Lower leg skin (tissue), 4 donors: ENCODE data around the gene JAKMIP2. TPM values are rescaled to one million over a fixed set of nuclear protein-coding genes. Genes with fewer than 3 reads are reported as not detected.

ENCODE experiments used
- DNase-seq, 2 donors: peaks; one replicate each; pipeline ENCODE4 v3.0.0-alpha.2; 2019; ENCODE audit warnings: low spot score in 2 of 2
- H3K4me3 ChIP-seq: fragments of 200-600 bp; sonication (generic); 2 replicates; pipeline ENCODE4 v1.5.1; 2017; ENCODE audit warnings: mild to moderate bottlenecking, low read depth; ENCODE audit not compliant: poor library complexity, severe bottlenecking
- CTCF ChIP-seq, 3 donors: fragments of 450-650 bp; IDR thresholded peaks; one replicate each; pipeline ENCODE4 v1.5.1; 2016; ENCODE audit warnings: antibody characterized with exemption in 3 of 3, mild to moderate bottlenecking in 3 of 3, moderate library complexity in 2 of 3
- POLR2A ChIP-seq, 2 donors: fragments of 450-650 bp; IDR thresholded peaks; one replicate each; pipeline ENCODE4 v1.6.1; 2016 to 2017; ENCODE audit warnings: antibody characterized with exemption in 2 of 2, mild to moderate bottlenecking in 1 of 2, moderate library complexity in 1 of 2
- WGBS, 2 donors: methylation state at CpG; one replicate each; pipeline ENCODE4 v1.1.5; 2018; 5-methylcytosine and 5-hydroxymethylcytosine counted together
- intact Hi-C: fragments of 100-400 bp; cut with DNase I; formaldehyde crosslinking; loops from one replicate; pipeline ENCODE4 v1.15.0; 2023; ENCODE audit warnings: low total_unique reads
- total RNA-seq, 4 donors: library from RNA; depleted of rRNA; stranded (reverse); fragments of >200 nt; gene quantifications; one replicate each; pipeline ENCODE4 v1.1.0, GENCODE V29; 2016

Gene JAKMIP2
- total RNA-seq, 4 donors from 2014 or later, result 0.23 to 0.34 (median 0.23) TPM; not detected in 1

- WGBS, 2 donors, result 86 to 91% methylated on average over 5 of the region's 5 CpGs
- H3K4me3 ChIP-seq, result no peak overlapping the region
- TF ChIP-seq POLR2A (IDR thresholded peaks at IDR 0.05) (no peak), CTCF (IDR thresholded peaks at IDR 0.05) (no peak)
- DNase-seq, result no peak
- intact Hi-C loops, result no loop called here
Measured at GRCh38 chr5:147821766-147822165, 39.2 kb upstream of the JAKMIP2 start.

GRCh38 chr5:147819261-147819770, 36.8 kb upstream of the JAKMIP2 start:
- no peak for TF ChIP-seq CTCF (IDR thresholded peaks at IDR 0.05)
- TF ChIP-seq POLR2A (IDR thresholded peaks at IDR 0.05), result no peak
- 28 to 43% methylated on average over 1 of the region's 1 CpG for WGBS, 2 donors
- intact Hi-C loops, result no loop called here
- no peak for DNase-seq
- H3K4me3 ChIP-seq, result no peak overlapping the region

GRCh38 chr5:147818290-147818689, 35.8 kb upstream of the JAKMIP2 start:
- no peak for TF ChIP-seq CTCF (IDR thresholded peaks at IDR 0.05)
- no peak for TF ChIP-seq POLR2A (IDR thresholded peaks at IDR 0.05)
- 41 to 65% methylated on average over 1 of the region's 1 CpG for WGBS, 2 donors
- intact Hi-C loops, result no loop called here
- no peak overlapping the region for H3K4me3 ChIP-seq
- DNase-seq, result no peak

- no peak for TF ChIP-seq CTCF (IDR thresholded peaks at IDR 0.05)
- no peak for TF ChIP-seq POLR2A (IDR thresholded peaks at IDR 0.05)
- 67 to 75% methylated on average over 1 of the region's 1 CpG for WGBS, 2 donors
- H3K4me3 ChIP-seq, result no peak overlapping the region
- intact Hi-C loops, result no loop called here
- no peak for DNase-seq
Measured at GRCh38 chr5:147813696-147814095, 31.2 kb upstream of the JAKMIP2 start.

- no peak for DNase-seq
- no peak for TF ChIP-seq POLR2A (IDR thresholded peaks at IDR 0.05)
- no peak for TF ChIP-seq CTCF (IDR thresholded peaks at IDR 0.05)
- no peak overlapping the region for H3K4me3 ChIP-seq
- 53 to 64% methylated on average over 5 of the region's 5 CpGs for WGBS, 2 donors
- intact Hi-C loops, result no loop called here
Measured at GRCh38 chr5:147809830-147810666, 27.5 kb upstream of the JAKMIP2 start.
